Mesothelial cell of epicardium (in vitro differentiated cells): ENCODE measurements around the gene RPIA. TPM values are rescaled to one million over a fixed set of nuclear protein-coding genes. Genes with fewer than 3 reads are reported as not detected.
"Not testable (repeated sequence)": the region's sequence is repeated elsewhere in the genome, so short reads cannot be mapped to it uniquely, and the experiment has no call there.

Experiments used
- DNase-seq, 2 experiments: peaks; one replicate each; pipeline ENCODE4 v3.0.0; 2021; ENCODE audit warnings: low spot score in 2 of 2; ENCODE audit not compliant: unreplicated experiment in 2 of 2
- H3K27ac Mint-ChIP-seq: 2 replicates; pipeline ENCODE4 v1.8.0; 2021; ENCODE audit warnings: mixed read lengths
- H3K27me3 Mint-ChIP-seq: 2 replicates; pipeline ENCODE4 v1.8.0; 2021; ENCODE audit warnings: low read depth, mixed read lengths
- H3K36me3 Mint-ChIP-seq: 2 replicates; pipeline ENCODE4 v1.8.0; 2021; ENCODE audit warnings: mixed read lengths
- H3K4me1 Mint-ChIP-seq: 2 replicates; pipeline ENCODE4 v1.8.0; 2021; ENCODE audit warnings: mixed read lengths
- H3K4me3 Mint-ChIP-seq: 2 replicates; pipeline ENCODE4 v1.8.0; 2021; ENCODE audit warnings: mild to moderate bottlenecking, moderate library complexity, mixed read lengths
- H3K9me3 Mint-ChIP-seq: 2 replicates; pipeline ENCODE4 v1.8.0; 2021; ENCODE audit warnings: mixed read lengths
- CTCF ChIP-seq: fragments of 200-600 bp; sonication (generic); IDR thresholded peaks from one replicate; pipeline ENCODE4 v1.5.0; 2021; ENCODE audit warnings: antibody characterized with exemption; ENCODE audit not compliant: unreplicated experiment
- total RNA-seq: library from RNA; stranded (reverse); gene quantifications from 3 replicates; pipeline ENCODE4 v1.2.1, GENCODE V29; 2021

Gene RPIA
- total RNA-seq, 1 donor from 2014 or later = 22.5 TPM

DNA sequence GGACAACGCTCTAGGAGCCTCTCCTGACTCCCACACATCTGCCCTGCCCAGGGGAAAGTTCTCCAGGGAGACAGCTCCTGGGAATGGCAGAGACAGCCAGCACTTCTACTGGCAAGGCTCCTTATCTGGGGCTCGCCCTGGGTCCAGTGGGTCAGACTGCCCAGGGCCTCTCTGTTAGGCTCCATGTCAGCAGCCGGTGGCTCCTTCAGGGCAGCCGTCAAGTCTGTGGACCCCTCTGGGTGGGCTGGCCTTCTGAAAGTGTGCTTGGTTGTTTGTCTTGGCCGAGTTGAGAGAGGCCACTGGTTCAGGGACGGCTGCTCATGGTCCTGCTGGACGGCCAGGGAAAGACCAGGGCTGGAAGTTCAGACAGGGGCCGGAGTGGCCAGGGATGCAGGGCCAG is 65.6 kb downstream of the RPIA start:
- Mint-ChIP-seq H3K4me1 (no peaks in the 10 kb centered on the region), H3K4me3 (no peak overlapping the region), H3K27me3 (no peaks in the 10 kb centered on the region), H3K9me3 (peaks cover 21% of the 10 kb centered on the region), H3K36me3 (peaks cover 29% of the 10 kb centered on the region), H3K27ac (no peak overlapping the region)
- no peak for TF ChIP-seq CTCF
- no peak for DNase-seq

GRCh38 chr2:88758702-88759101 is 67.2 kb downstream of the RPIA start:
- H3K27ac Mint-ChIP-seq, H3K4me1 Mint-ChIP-seq, H3K4me3 Mint-ChIP-seq, DNase-seq, H3K27me3 Mint-ChIP-seq: not testable (repeated sequence)
- Mint-ChIP-seq H3K9me3 (peaks cover 29% of the 10 kb centered on the region), H3K36me3 (peaks cover 21% of the 10 kb centered on the region)

DNA sequence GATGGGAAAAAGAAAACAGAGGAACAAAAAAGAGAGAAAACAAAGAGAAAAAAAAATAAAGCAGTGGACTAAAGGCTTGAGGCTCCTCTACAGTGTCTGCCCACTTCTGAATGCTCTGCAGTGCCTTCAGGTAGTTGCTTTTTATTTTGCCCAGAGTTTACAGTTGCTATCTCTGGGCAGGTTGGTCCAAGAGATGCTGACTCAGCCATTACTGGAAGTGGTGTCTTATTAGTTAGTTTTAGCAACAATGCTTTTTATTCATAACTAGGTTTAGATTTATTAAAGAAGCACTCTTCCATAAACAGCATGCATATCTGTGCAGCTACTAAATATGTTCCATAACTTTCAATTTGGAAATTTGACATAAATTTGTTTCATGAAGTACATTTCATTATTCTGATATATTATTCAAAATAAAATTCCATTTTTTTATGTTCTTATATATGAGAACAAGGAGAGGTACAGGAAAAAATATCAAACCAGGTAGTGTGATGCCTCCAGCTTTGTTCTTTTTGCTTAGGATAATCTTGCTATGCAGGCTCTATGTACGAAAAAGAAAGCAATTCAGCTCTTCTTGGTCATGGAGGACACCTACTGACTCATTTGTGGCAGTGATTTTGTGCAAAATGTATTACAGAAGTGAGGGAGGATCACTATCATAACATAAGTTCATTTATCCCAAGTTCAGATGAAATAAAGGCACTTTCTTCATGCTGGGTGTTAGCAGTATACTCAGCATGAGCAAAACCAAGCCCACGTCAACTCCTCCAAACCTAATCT is 69.5 kb downstream of the RPIA start:
- Mint-ChIP-seq H3K27ac (no peak overlapping the region), H3K4me3 (no peak overlapping the region), H3K9me3 (peaks cover 29% of the 10 kb centered on the region), H3K36me3 (peaks cover 17% of the 10 kb centered on the region), H3K27me3 (peaks cover 29% of the 10 kb centered on the region), H3K4me1 (no peaks in the 10 kb centered on the region)
- no peak for TF ChIP-seq CTCF
- DNase-seq = no peak

DNA sequence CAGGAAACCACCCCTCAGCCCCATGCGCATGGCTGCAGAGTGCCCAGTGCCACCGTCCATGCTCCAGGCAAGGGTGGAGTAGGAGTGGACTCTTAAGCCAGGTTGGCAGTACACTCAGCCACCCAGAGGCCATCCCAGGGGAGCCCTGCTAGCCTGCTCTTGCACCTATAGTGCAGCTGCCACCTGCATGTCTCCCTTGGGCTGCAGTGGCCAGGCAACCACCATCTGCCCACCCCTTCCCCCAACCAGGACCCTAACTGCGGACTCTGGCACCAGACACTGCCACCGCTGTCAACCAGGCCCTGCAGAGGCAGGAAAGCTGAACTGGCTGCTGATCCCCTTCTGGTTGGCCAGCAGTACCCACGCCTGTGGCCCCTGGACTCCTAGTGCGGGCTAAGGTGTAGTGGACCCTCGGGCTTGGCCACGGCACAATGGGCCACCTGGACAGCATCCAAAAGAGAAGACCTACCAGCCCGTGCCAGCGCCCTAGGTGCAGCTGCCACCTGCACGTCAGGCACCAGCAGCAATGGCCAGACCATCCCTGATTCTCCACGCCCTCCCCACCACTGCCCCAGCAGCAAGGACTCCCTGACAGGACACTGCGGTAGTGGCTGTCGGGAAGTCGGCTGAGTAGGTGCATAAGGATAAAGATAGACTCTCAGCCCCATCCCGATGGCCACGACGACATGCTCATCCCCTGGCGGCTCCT is 72.8 kb downstream of the RPIA start:
- peaks cover 48% of the 10 kb centered on the region for H3K27me3 Mint-ChIP-seq
- no peak for DNase-seq
- H3K27ac Mint-ChIP-seq = no peak overlapping the region
- H3K4me1 Mint-ChIP-seq = no peaks in the 10 kb centered on the region
- no peak overlapping the region for H3K4me3 Mint-ChIP-seq
- TF ChIP-seq CTCF = no peak
- H3K9me3 Mint-ChIP-seq = peaks cover 16% of the 10 kb centered on the region
- no peaks in the 10 kb centered on the region for H3K36me3 Mint-ChIP-seq

DNA sequence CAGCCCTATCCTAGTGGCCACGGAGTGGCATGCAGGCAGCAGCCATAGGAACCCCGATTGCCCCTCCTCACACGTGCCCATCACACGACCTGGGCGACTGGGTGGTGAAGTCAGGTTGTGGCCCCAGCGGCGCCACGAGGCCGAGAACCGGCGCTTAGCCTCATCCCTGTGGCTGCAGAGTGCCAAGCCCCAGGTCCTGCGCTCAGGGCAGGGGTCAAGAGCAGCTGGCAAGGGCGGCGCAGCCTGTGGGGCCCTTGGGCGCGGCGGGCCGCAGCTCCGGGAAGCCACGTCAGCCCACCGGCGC is 73.3 kb downstream of the RPIA start:
- no peak overlapping the region for H3K4me3 Mint-ChIP-seq
- no peaks in the 10 kb centered on the region for H3K36me3 Mint-ChIP-seq
- no peak for DNase-seq
- no peaks in the 10 kb centered on the region for H3K4me1 Mint-ChIP-seq
- peaks cover 48% of the 10 kb centered on the region for H3K27me3 Mint-ChIP-seq
- H3K9me3 Mint-ChIP-seq = peaks cover 16% of the 10 kb centered on the region
- no peak overlapping the region for H3K27ac Mint-ChIP-seq
- TF ChIP-seq CTCF = no peak

DNA sequence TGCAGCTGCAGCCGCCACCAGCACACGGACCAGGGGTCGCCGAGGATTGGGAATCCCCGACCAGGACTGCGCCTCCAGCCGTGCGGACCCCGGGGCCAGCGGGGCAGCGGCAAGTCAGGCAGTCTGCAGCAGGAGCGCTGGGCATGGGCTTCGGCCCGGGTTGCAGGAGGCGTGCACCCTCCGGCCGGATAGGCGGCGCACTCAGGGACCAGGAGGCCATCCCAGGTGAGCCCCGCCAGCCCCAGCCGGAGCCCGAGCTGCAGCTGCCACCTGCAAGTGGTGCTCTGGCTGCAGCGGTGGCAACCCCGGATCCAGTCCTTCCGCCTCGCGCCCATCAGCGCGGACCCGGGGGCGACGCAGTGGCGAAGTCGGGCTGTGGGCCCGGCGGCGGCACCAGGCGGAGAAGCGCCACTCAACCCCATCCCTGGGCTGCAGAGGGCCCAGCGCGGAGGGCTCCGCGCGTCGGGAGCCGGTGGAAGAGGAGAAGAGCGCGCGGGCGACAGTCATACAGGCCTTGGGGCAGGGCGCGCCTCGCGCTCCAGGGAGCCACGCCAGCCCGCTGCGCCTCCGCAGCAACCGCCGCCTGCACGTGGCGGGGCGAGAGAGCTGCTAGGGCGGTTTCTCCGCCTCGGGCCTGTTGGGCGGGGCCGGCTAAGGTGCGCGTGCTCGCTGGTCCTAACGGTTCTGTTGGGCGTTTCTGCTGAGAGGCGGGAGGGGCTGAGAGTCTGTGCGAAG is 73.8 kb downstream of the RPIA start:
- no peak for TF ChIP-seq CTCF
- no peak for DNase-seq
- peaks cover 13% of the 10 kb centered on the region for H3K9me3 Mint-ChIP-seq
- no peaks in the 10 kb centered on the region for H3K4me1 Mint-ChIP-seq
- no peaks in the 10 kb centered on the region for H3K36me3 Mint-ChIP-seq
- H3K27ac Mint-ChIP-seq = no peak overlapping the region
- peak overlapping the region; percentile 41 for H3K4me3 Mint-ChIP-seq
- H3K27me3 Mint-ChIP-seq = peaks cover 50% of the 10 kb centered on the region

GRCh38 chr2:88765889-88766481 is 74.5 kb downstream of the RPIA start:
- not testable (repeated sequence) for H3K27ac Mint-ChIP-seq, DNase-seq, H3K36me3 Mint-ChIP-seq, H3K9me3 Mint-ChIP-seq, H3K4me1 Mint-ChIP-seq
- peaks cover 50% of the 10 kb centered on the region for H3K27me3 Mint-ChIP-seq
- H3K4me3 Mint-ChIP-seq = peak overlapping the region; percentile 41
